KBM-7 (cell line): ENCODE results near the gene SMIM24.
A peak's percentile ranks its signal among the peaks of the same experiment; 100 is the strongest.
"Not testable (repeated sequence)": the region's sequence is repeated elsewhere in the genome, so short reads cannot be mapped to it uniquely, and the experiment has no call there.

Experiments
- DNase-seq: peaks from one replicate; pipeline ENCODE4 v3.0.0-alpha.2; 2015
- in situ Hi-C: fragments of 300-500 bp; cut with MboI; formaldehyde crosslinking; loops from 2 replicates; pipeline ENCODE4 v1.14.3; 2020; ENCODE audit warnings: low sequenced_read_pairs, low pct_unique_long_range_greater_than_20kb, mixed read lengths

SMIM24 gene

GRCh38 chr19:3516675-3517207 is 36.4 kb upstream of the SMIM24 start:
- DNase-seq, result no peak
- in situ Hi-C loops, result no loop called here

GRCh38 chr19:3515891-3516422 is 35.6 kb upstream of the SMIM24 start:
- in situ Hi-C loops, result no loop called here
- DNase-seq, result no peak

- in situ Hi-C loops, result no loop called here
- no peak for DNase-seq
Measured at GRCh38 chr19:3514930-3515329, 34.6 kb upstream of the SMIM24 start.

- DNase-seq, result no peak
- in situ Hi-C loops, result no loop called here
Measured at GRCh38 chr19:3513229-3514140, 33.2 kb upstream of the SMIM24 start.

- no peak for DNase-seq
- in situ Hi-C loops, result no loop called here
Measured at GRCh38 chr19:3512562-3513228, 32.4 kb upstream of the SMIM24 start.

GRCh38 chr19:3511506-3512251 is 31.4 kb upstream of the SMIM24 start:
- DNase-seq, result no peak
- in situ Hi-C loops, result no loop called here

- in situ Hi-C loops, result no loop called here
- DNase-seq, result no peak
Measured at GRCh38 chr19:3510727-3511126, 30.4 kb upstream of the SMIM24 start.

- in situ Hi-C loops, result no loop called here
- DNase-seq, result no peak
Measured at GRCh38 chr19:3509566-3509989, 29.3 kb upstream of the SMIM24 start.

GRCh38 chr19:3508771-3509535 is 28.6 kb upstream of the SMIM24 start:
- DNase-seq, result no peak
- in situ Hi-C loops, result no loop called here

GRCh38 chr19:3508121-3508661 is 27.9 kb upstream of the SMIM24 start:
- in situ Hi-C loops, DNase-seq: not testable (repeated sequence)

GRCh38 chr19:3507371-3508120 is 27.2 kb upstream of the SMIM24 start:
- in situ Hi-C loops, result no loop called here
- no peak for DNase-seq

- DNase-seq, result no peak
- in situ Hi-C loops, result no loop called here
Measured at GRCh38 chr19:3506384-3507340, 26.3 kb upstream of the SMIM24 start.

- in situ Hi-C loops, result no loop called here
- DNase-seq, result peak; percentile 98
Measured at GRCh38 chr19:3505598-3506383, 25.5 kb upstream of the SMIM24 start, which contains the start of gene FZR1. Gene FZR1 (plus strand): TSS chr19:3506311. CDS start chr19:3522990, 16,679 bp downstream.

- in situ Hi-C loops, result no loop called here
- DNase-seq, result no peak
Measured at GRCh38 chr19:3504735-3505134, 24.4 kb upstream of the SMIM24 start.

GRCh38 chr19:3503036-3503572 is 22.8 kb upstream of the SMIM24 start:
- in situ Hi-C loops, result no loop called here
- DNase-seq, result no peak

GRCh38 chr19:3501780-3502179 is 21.5 kb upstream of the SMIM24 start:
- in situ Hi-C loops, result no loop called here
- no peak for DNase-seq
